GM23248 (cell line): Measurements from ENCODE around the gene ARPC5. TPM values are rescaled to one million over a fixed set of nuclear protein-coding genes. Genes with fewer than 3 reads are reported as not detected.

Source experiments
- DNase-seq: peaks from one replicate; pipeline ENCODE4 v3.0.0-alpha.2; 2015
- H2AFZ ChIP-seq: fragments of 200-600 bp; sonication (generic); 2 replicates; pipeline ENCODE4 v1.6.1; 2016; ENCODE audit warnings: antibody characterized with exemption
- H3F3A ChIP-seq: fragments of 200-600 bp; sonication (generic); 2 replicates; pipeline ENCODE4 v1.6.1; 2016; ENCODE audit warnings: mild to moderate bottlenecking, antibody characterized with exemption, mixed run types; ENCODE audit not compliant: insufficient read depth
- H3K27ac ChIP-seq: fragments of 200-600 bp; sonication (generic); 2 replicates; pipeline ENCODE4 v1.5.1; 2016; ENCODE audit warnings: mild to moderate bottlenecking
- H3K27me3 ChIP-seq: fragments of 200-600 bp; sonication (generic); replicated peaks from 2 replicates; pipeline ENCODE4 v1.6.1; 2016; ENCODE audit warnings: mild to moderate bottlenecking; ENCODE audit not compliant: insufficient read depth
- H3K36me3 ChIP-seq: fragments of 200-600 bp; sonication (generic); 2 replicates; pipeline ENCODE4 v1.6.1; 2016; ENCODE audit warnings: low read depth, mild to moderate bottlenecking
- H3K4me1 ChIP-seq: fragments of 200-600 bp; sonication (generic); 2 replicates; pipeline ENCODE4 v1.6.1; 2016; ENCODE audit warnings: mild to moderate bottlenecking; ENCODE audit not compliant: insufficient read depth
- H3K4me2 ChIP-seq: fragments of 200-600 bp; sonication (generic); one replicate; pipeline ENCODE4 v1.6.1; 2016; ENCODE audit warnings: mild to moderate bottlenecking; ENCODE audit not compliant: unreplicated experiment
- H3K4me3 ChIP-seq: fragments of 200-600 bp; sonication (generic); 2 replicates; pipeline ENCODE4 v1.5.1; 2016; ENCODE audit warnings: mild to moderate bottlenecking
- H3K79me2 ChIP-seq: fragments of 200-600 bp; sonication (generic); 2 replicates; pipeline ENCODE4 v1.6.1; 2016; ENCODE audit warnings: mild to moderate bottlenecking; ENCODE audit not compliant: insufficient read depth
- H3K9ac ChIP-seq: fragments of 200-600 bp; sonication (generic); 2 replicates; pipeline ENCODE4 v1.6.1; 2016; ENCODE audit warnings: mild to moderate bottlenecking
- H3K9me2 ChIP-seq: fragments of 200-600 bp; sonication (generic); 2 replicates; pipeline ENCODE4 v1.6.1; 2016; ENCODE audit warnings: mixed run types, mild to moderate bottlenecking, moderate library complexity; ENCODE audit not compliant: insufficient read depth
- H3K9me3 ChIP-seq: fragments of 200-600 bp; sonication (generic); one replicate; pipeline ENCODE4 v1.6.1; 2017; ENCODE audit warnings: low read depth
- H4K20me1 ChIP-seq: fragments of 200-600 bp; sonication (generic); 2 replicates; pipeline ENCODE4 v1.6.0; 2016; ENCODE audit not compliant: insufficient read depth
- EZH2 ChIP-seq: fragments of 200-600 bp; sonication (generic); IDR thresholded peaks from 2 replicates; pipeline ENCODE4 v1.6.1; 2018; ENCODE audit warnings: antibody characterized with exemption, mild to moderate bottlenecking; ENCODE audit not compliant: insufficient read depth, poor library complexity, severe bottlenecking
- EZH2phosphoT487 ChIP-seq: fragments of 200-600 bp; sonication (generic); IDR thresholded peaks from 2 replicates; pipeline ENCODE4 v1.6.1; 2018; ENCODE audit warnings: antibody characterized with exemption, moderate library complexity, mild to moderate bottlenecking, low read depth; ENCODE audit not compliant: insufficient read depth
- WGBS, 2 experiments: methylation state at CpG; one replicate each; pipeline ENCODE4 v1.1.6; 2015 to 2017; ENCODE audit warnings: low lambda C conversion rate in 2 of 2, low coverage in 1 of 2; ENCODE audit errors: missing lambda C conversion rate in 2 of 2; 5-methylcytosine and 5-hydroxymethylcytosine counted together
- in situ Hi-C: fragments of 300-500 bp; cut with MboI; formaldehyde crosslinking; loops from 2 replicates; pipeline ENCODE4 v1.15.0; 2020
- polyA plus RNA-seq: library from polyadenylated mRNA; unstranded; fragments of >200 nt; fragmentation: Nextera tagmentation; extraction: Ambion mirVana; gene quantifications from 2 replicates; pipeline ENCODE4 v1.2.1, GENCODE V29; 2016
- total RNA-seq: library from RNA; depleted of rRNA; stranded (reverse); fragments of >200 nt; shearing (Covaris generic); gene quantifications from 2 replicates; pipeline ENCODE4 v1.2.3, GENCODE V29; 2014

The ARPC5 gene
- total and polyA plus RNA-seq, 2 experiments from 2014 or later, result 388 to 666 TPM

- Histone ChIP-seq H3K79me2 (no peaks in the 10 kb centered on the region), H4K20me1 (no peaks in the 10 kb centered on the region), H3K27me3 (no peaks in the 10 kb centered on the region), H3F3A (peaks cover 22% of the 10 kb centered on the region), H3K4me1 (peaks cover 29% of the 10 kb centered on the region), H3K4me2 (peak overlapping the region; percentile 14), H3K9ac (no peak overlapping the region), H3K9me3 (no peaks in the 10 kb centered on the region), H3K27ac (peak overlapping the region; percentile 10), H3K9me2 (no peaks in the 10 kb centered on the region), H3K4me3 (no peak overlapping the region), H2AFZ (peak overlapping the region; percentile 33), H3K36me3 (no peaks in the 10 kb centered on the region)
- peak; percentile 61 for DNase-seq
- TF ChIP-seq EZH2phosphoT487 (no peak), EZH2 (no peak)
- 19 to 21% methylated on average over 5 of the region's 5 CpGs for WGBS, 2 experiments
- in situ Hi-C loops, result no loop called here
These were observed 37.8 kb downstream of the ARPC5 start for GRCh38 chr1:183597656-183598347.

DNA sequence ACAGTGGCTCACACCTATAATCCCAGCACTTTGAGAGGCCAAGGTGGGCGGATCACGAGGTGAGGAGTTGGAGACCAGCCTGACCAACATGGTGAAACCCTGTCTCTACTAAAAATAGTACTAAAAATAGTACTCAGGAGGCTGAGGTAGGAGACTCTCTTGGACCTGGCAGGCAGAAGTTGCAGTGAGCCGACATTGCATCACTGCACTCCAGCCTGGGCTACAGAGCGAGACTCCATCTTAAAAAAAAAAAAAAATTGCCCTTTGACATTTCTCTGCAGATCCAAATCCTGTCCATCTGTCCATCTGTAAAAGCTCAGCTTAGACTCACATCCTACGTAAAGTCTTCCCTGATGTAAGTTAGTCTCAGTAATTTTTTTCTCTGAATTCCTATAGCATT is 39.1 kb downstream of the ARPC5 start:
- Histone ChIP-seq H3K9ac (no peak overlapping the region), H3K79me2 (no peaks in the 10 kb centered on the region), H4K20me1 (no peaks in the 10 kb centered on the region), H3K27ac (no peak overlapping the region), H3K4me1 (peaks cover 29% of the 10 kb centered on the region), H3F3A (peaks cover 22% of the 10 kb centered on the region), H3K9me2 (no peaks in the 10 kb centered on the region), H3K9me3 (no peaks in the 10 kb centered on the region), H3K4me2 (no peak overlapping the region), H2AFZ (no peak overlapping the region), H3K27me3 (no peaks in the 10 kb centered on the region), H3K4me3 (no peak overlapping the region), H3K36me3 (no peaks in the 10 kb centered on the region)
- no peak for TF ChIP-seq EZH2phosphoT487
- no peak for TF ChIP-seq EZH2
- in situ Hi-C loops, result no loop called here
- 97 to 98% methylated on average over 5 of the region's 5 CpGs for WGBS, 2 experiments
- DNase-seq, result no peak

DNA sequence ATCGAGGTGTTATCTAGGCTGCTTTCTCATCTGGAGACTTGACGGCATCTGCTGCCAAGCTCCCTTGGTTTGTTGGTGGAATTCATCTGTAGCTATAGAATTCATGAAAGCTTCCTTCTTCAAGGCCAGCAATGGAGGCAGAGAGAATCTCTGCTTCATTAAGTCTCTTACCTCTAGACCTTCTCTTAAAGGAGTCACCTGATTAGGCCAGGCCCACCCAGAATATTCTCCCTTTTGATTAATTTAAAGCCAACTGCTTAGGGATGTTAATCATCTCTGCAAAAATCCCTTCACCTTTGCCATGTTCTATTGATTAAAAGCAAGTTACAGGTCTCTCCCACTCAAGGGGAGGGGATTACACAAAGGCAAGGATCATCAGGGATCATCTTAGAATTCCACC is 40.0 kb downstream of the ARPC5 start:
- Histone ChIP-seq H4K20me1 (no peaks in the 10 kb centered on the region), H3K79me2 (no peaks in the 10 kb centered on the region), H3K9me3 (no peaks in the 10 kb centered on the region), H3K4me2 (no peak overlapping the region), H3K36me3 (no peaks in the 10 kb centered on the region), H3F3A (peaks cover 20% of the 10 kb centered on the region), H3K9ac (no peak overlapping the region), H3K4me1 (peaks cover 24% of the 10 kb centered on the region), H3K9me2 (no peaks in the 10 kb centered on the region), H3K4me3 (no peak overlapping the region), H2AFZ (no peak overlapping the region), H3K27ac (no peak overlapping the region), H3K27me3 (no peaks in the 10 kb centered on the region)
- TF ChIP-seq EZH2 (no peak), EZH2phosphoT487 (no peak)
- WGBS, 2 experiments, result 90 to 95% methylated on average over 2 of the region's 2 CpGs
- in situ Hi-C loops, result no loop called here
- no peak for DNase-seq

- H3F3A ChIP-seq, result peaks cover 13% of the 10 kb centered on the region
- H3K27me3 ChIP-seq, result no peaks in the 10 kb centered on the region
- no peak overlapping the region for H3K9ac ChIP-seq
- DNase-seq, result no peak
- H3K36me3 ChIP-seq, result no peaks in the 10 kb centered on the region
- H3K4me2 ChIP-seq, result no peak overlapping the region
- H3K9me2 ChIP-seq, result no peaks in the 10 kb centered on the region
- no peaks in the 10 kb centered on the region for H4K20me1 ChIP-seq
- no peak overlapping the region for H3K4me3 ChIP-seq
- TF ChIP-seq EZH2phosphoT487 (no peak), EZH2 (no peak)
- peaks cover 12% of the 10 kb centered on the region for H3K4me1 ChIP-seq
- WGBS, 2 experiments, result 73 to 77% methylated on average over 3 of the region's 3 CpGs
- no peak overlapping the region for H3K27ac ChIP-seq
- in situ Hi-C loops, result no loop called here
- no peak overlapping the region for H2AFZ ChIP-seq
- no peaks in the 10 kb centered on the region for H3K9me3 ChIP-seq
- H3K79me2 ChIP-seq, result no peaks in the 10 kb centered on the region
These were observed 42.2 kb downstream of the ARPC5 start for GRCh38 chr1:183593356-183593755.
